ENCODE results near the gene TEX44.

The TEX44 gene

DNA sequence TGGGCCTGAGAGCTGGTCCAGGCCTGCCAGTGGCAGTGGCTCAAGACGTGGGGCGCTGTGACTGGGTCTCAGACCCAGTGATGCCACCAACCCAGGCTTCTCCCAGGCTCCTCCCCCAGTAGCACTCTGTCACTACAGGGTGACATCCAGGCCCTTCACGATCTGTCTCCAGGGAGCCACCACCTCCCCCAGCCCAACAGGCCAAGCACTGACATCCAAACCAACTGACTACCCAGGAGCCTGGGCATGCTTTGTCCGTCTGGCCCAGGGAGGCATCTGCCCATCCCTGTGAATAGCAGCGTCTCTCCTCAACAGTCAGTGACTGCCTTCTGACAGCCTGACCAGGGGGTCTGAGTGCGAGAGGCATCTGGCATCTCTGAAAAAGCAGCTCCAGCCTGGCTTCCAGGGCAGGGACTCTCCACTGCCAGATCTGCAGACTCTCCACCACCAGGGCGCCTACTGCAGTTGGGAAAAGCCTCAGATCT, 13.0 kb downstream of the TEX44 start:
- no peak for DNase-seq (ENCODE audit: low spot score)

GRCh38 chr2:231606941-231607340, 14.3 kb downstream of the TEX44 start:
- DNase-seq (ENCODE audit: low spot score) = no peak

GRCh38 chr2:231611273-231612108, 18.8 kb downstream of the TEX44 start:
- no peak for DNase-seq (ENCODE audit: low spot score)

- DNase-seq (ENCODE audit: low spot score) = peak; percentile 76
These were observed 19.4 kb downstream of the TEX44 start for GRCh38 chr2:231612109-231612455.

- DNase-seq (ENCODE audit: low spot score) = peak; percentile 96
These were observed 20.0 kb downstream of the TEX44 start for GRCh38 chr2:231612456-231613330.

- DNase-seq (ENCODE audit: low spot score) = no peak
These were observed 20.6 kb downstream of the TEX44 start for GRCh38 chr2:231613331-231613662.

DNA sequence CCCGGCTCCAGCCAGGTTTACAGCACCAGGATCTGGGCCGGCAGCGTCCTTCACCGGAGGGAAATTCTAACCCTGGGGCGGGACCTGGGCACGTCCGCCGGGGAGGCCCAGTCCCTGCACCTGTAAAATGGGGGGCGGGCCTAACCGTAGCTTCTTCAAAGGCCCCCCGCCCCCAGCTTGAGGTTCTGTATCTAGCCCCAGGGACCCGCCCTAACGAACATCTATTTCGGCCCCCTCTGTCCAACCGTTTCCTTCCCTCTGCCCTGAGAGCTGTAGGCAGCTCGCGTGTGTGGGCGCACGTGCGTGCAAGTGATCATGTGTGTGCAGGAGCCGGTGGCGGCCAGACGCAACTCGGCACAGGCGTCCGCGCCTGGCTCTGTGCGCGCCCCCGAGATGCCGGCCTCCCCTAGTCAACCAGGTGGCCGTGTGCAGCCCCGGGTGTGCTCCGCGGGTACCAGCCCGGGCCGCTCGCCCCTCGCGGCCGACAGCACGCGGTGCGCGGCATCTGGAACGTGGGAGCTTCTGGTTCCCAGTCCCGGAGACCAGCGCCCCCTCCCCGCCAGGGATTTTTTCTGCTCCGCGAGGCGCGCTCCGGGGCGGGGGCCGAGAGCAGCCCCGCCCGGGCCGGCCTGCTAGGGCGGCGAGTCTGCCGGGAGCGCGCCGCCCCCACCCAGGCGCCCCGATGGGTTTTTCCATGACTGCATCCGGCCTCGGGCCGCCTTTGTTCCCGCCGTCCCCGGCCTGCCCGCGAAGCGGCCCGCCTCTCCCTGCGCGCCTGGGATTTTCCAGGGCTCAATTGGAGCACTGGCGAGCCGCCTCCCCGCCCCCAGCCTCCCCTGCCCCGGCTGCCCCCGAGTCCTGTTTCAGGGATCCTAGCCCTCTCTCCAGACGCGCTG, 21.2 kb downstream of the TEX44 start:
- DNase-seq (ENCODE audit: low spot score) = peak; percentile 86

GRCh38 chr2:231614559-231615057, 21.9 kb downstream of the TEX44 start:
- DNase-seq (ENCODE audit: low spot score) = no peak

DNA sequence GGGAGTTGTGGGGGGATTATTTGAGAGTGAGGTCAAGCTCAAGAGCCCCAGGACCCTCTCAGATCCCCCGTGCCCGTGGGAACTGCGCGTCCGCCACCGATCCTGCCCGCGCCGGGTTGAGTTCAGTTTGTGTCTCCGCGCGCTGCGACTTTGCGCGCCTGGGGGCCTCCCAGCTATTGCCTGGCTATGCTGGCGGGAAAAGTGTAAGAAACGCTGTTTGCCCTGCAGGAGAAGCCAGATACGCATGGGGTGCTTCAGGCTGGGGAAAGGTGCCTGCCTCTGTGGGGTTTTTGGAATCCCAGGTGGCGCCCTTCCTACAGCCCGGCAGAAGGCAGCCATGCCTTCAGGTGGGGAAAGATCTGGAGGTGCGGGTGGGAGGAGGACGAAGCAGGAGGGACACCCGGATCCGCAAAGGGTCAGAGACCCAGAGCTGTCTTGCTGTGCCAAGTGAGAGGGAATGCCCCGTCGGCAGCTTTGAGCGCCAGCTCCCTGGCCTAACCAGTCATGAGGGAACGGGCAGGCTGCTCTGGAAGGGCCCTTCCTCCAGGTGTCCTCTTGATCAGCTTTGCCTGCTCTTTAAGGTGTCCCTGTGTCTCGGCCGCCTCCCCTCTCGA, 22.5 kb downstream of the TEX44 start:
- DNase-seq (ENCODE audit: low spot score) = no peak

- no peak for DNase-seq (ENCODE audit: low spot score)
These were observed 23.6 kb downstream of the TEX44 start for GRCh38 chr2:231616296-231616695.

DNA sequence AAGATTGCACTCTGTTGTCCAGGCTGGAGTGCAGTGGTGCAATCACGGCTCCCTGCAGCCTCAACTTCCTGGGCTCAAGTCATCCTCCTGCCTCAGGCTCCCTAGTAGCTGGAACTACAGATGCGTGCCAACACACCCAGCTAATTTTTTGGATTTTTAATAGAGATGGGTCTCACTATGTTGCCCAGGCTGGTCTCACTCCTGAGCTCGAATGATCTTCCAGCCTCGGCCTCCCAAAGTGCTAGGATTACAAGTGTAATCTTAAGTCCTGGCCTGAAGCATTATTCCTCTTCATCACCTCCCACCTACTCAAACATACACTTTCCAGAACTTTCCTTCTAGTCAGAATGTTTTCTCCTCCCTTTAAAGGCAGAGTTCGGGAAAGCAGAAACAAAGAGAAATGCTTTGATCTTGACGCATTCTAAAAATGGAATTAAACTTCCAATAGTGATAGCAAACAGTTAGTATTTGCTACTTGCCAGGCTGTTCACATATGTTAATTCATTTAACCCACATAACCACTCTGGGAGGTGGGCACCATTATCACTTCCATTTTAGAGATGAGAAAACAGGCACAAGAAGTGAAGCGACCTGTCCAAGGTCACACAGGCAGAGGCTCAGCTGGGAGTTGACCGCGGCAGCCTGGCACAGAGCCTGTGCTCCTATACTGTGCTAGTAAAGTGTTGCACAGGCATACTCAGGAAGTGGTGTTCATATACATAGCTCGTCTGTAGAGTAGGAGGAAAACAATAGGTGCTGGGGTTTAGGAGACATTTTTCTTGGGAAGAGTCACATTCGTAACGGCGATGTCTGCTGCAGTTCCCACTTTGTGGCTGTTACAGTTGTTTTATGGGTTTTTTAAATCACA, 24.6 kb downstream of the TEX44 start:
- DNase-seq (ENCODE audit: low spot score) = peak; percentile 56

DNA sequence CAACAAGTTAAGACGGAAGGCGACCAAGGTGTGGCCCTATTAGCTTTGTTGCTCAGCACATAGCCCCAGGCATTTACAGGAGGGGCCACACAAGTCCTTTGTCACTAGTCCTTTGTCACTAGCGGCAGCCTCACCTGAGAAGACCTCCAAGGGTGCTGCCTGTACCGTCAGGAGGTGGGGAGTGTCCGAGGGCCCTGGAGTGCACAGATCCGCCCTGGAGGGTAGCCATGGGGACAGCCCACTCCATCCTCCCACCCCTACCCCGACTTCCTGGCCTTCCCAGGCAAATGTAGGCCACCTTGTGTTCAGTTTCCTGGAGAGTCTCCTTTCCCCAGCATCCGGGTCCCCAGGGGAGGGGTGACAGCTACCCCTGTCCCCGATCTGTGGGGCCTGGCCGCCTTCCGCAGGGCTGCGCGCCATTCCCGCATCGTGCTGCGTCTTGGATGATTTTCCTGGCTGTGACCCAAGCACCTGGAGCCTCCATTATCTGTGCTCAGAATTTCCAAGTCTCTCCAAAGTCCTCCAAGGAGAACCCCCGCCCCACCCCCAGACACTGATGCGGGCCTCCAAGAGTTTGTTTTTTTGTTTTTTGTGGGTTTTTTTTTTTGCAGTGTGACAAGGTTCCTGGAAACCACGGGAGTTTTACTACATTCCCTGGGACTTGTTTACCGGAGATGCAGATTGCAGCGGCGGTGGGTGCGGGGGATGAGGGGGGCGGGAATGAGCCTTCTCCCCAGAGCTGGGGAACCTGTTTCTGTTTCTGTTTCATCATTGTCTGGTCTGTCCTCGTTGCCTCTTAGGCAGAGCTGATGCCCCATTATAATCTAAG, 28.6 kb downstream of the TEX44 start:
- peak; percentile 37 for DNase-seq (ENCODE audit: low spot score)

DNA sequence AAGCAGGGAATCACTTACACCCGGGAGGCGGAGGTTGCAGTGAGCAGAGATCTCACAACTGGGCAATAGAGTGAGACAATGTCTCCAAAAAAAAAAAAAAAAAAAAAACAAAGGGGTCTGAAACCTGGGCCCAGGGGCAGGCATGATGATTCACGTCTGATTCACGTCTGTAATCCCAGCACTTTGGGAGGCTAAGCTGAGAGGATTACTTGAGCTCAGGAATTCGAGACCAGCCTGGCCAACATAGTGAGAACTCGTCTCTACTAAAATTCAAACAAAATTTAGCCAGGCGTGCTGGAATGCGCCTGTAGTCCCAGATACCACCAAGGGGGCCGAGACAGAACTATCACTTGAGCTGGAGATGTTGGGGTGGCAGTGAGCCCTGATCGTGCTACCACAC, 30.3 kb downstream of the TEX44 start:
- DNase-seq (ENCODE audit: low spot score) = no peak

DNA sequence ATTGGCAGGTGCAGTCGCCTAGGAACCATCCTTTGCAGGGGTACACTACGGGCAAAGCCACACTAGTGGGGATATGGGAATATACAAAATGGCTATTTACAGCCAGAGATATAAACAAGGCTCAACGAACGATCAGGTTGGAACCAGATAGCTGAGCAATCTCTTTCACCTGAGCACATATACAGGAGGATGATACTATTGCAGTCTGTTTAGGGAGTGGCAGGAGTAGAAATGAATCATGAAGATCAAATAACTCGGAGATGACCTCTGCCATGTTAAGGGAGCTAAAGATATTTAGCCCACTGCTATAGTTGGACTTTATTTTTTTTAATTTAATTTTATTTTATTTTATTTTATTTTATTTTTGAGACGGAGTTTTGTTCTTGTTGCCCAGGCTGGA, 33.8 kb downstream of the TEX44 start:
- no peak for DNase-seq (ENCODE audit: low spot score)

- DNase-seq (ENCODE audit: low spot score) = no peak
These were observed 34.9 kb downstream of the TEX44 start for GRCh38 chr2:231627384-231628120.

GRCh38 chr2:231632559-231633142, 40.0 kb downstream of the TEX44 start:
- no peak for DNase-seq (ENCODE audit: low spot score)

GRCh38 chr2:231633241-231633976, 40.7 kb downstream of the TEX44 start:
- DNase-seq (ENCODE audit: low spot score) = no peak

DNA sequence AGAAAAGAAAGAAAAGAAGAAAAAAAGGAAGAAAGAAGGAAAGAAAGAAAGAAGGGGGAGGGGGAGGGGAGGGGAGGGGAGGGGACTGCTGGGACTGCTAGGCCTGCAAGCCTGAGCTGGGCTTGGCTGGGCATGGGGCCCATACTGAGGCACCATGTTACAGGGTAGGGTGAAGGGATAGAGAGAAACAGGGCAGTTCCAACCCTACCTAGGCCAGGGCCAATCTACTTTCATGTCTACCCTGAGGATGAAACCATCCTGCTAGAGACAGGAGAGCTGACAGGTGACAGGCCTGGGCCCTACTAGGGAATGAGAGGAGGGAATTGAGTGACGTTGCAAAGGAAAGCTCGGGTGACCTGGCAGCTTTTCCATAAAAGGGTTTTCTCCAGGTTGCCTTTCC, 41.7 kb downstream of the TEX44 start:
- no peak for DNase-seq (ENCODE audit: low spot score)
